ENCODE data around the gene KDM2B. TPM values are rescaled to one million over a fixed set of nuclear protein-coding genes. Genes with fewer than 3 reads are reported as not detected.

Gene KDM2B
- polyA plus RNA-seq, 3 donors = 9.7 to 68.1 (median 9.7) TPM

DNA sequence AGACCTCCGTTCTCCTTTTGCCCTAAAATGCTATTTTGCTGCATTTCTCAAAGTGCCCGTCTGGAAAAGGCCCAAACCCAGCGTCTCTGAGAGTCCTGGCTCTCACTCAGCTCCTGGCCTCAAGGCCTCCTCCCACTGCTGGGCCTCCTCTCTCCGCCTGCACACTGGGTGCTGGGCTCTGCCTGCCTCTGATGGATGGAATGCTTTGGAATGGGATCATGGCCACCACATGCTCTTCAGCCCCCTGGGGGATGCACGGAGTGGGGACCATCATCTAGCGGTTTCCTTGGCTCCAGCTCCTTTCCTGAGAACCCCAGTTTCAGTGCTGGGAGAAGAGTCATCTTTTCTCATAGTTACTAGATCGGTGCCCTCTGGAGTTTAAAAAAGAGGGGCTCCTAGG lies 65.2 kb downstream of the KDM2B start:
- no peaks in the 10 kb centered on the region for H3K9me3 ChIP-seq (replicated peaks in 1 of 2; ENCODE audit: control insufficient read depth in 1 of 2, insufficient read depth in 1 of 2, low read length in 2 of 2)
- no peaks in the 10 kb centered on the region for H3K79me2 ChIP-seq (ENCODE audit: insufficient read depth, low read length)
- H2AFZ ChIP-seq (ENCODE audit: insufficient read depth, low read depth, low read length, poor library complexity, severe bottlenecking) = no peak overlapping the region
- Mint-ChIP-seq H3K9me3 (peaks cover 0 to 1% (median 0%) of the 10 kb centered on the region in 7 donors), H3K4me1 (peaks cover 9% of the 10 kb centered on the region), H3K27me3 (ENCODE audit: low read depth in 3 of 3) (peaks cover 0 to 5% (median 0%) of the 10 kb centered on the region in 3 donors), H3K36me3 (peaks cover 39 to 66% of the 10 kb centered on the region in 2 donors), H3K4me3 (no peak overlapping the region), H3K27ac (peak overlapping the region in 3 of 7 donors; percentile 55 to 74 (median 57))
- no peak for DNase-seq
- H3K9ac ChIP-seq (ENCODE audit: insufficient read depth, low read length, poor library complexity, severe bottlenecking) = no peak overlapping the region
- no peak overlapping the region for H3K4me2 ChIP-seq (replicated peaks; ENCODE audit: extremely low read depth, low read length, poor library complexity, severe bottlenecking)
- H3K36me3 ChIP-seq (replicated peaks in 1 of 2; ENCODE audit: control insufficient read depth in 1 of 2, insufficient read depth in 2 of 2, low read length in 2 of 2) = peaks cover 34 to 73% of the 10 kb centered on the region in 2 donors
- no peaks in the 10 kb centered on the region for H3K27me3 ChIP-seq (ENCODE audit: control insufficient read depth in 2 of 2, insufficient read depth in 2 of 2, low read length in 2 of 2)
- H3K4me3 ChIP-seq (replicated peaks in 1 of 3; ENCODE audit: low read depth in 2 of 3, low read length in 3 of 3) = no peak overlapping the region
- WGBS (ENCODE audit: insufficient coverage) = 98% methylated on average over 6 of the region's 7 CpGs
- TF ChIP-seq CTCF (IDR thresholded peaks at IDR 0.05) = no peak
- intact Hi-C loops (cut with micrococcal nuclease) = no loop called here
- H3K4me1 ChIP-seq (ENCODE audit: control insufficient read depth in 1 of 2, insufficient read depth in 2 of 2, low read length in 2 of 2) = peaks cover 0 to 5% of the 10 kb centered on the region in 2 donors
- no peaks in the 10 kb centered on the region for H4K20me1 ChIP-seq (ENCODE audit: insufficient read depth, low read length)
- no peak overlapping the region for H3K27ac ChIP-seq (ENCODE audit: low read depth in 1 of 2, low read length in 2 of 2)

- no peaks in the 10 kb centered on the region for H3K79me2 ChIP-seq (ENCODE audit: insufficient read depth, low read length)
- H3K9ac ChIP-seq (ENCODE audit: insufficient read depth, low read length, poor library complexity, severe bottlenecking) = no peak overlapping the region
- H3K9me3 Mint-ChIP-seq = no peaks in the 10 kb centered on the region
- H3K4me1 ChIP-seq (ENCODE audit: control insufficient read depth in 1 of 2, insufficient read depth in 2 of 2, low read length in 2 of 2) = no peaks in the 10 kb centered on the region
- no peak overlapping the region for H3K4me2 ChIP-seq (replicated peaks; ENCODE audit: extremely low read depth, low read length, poor library complexity, severe bottlenecking)
- no peak for DNase-seq
- TF ChIP-seq CTCF (IDR thresholded peaks at IDR 0.05) = no peak
- peak overlapping the region; percentile 66 to 88 (median 82) for H3K27ac Mint-ChIP-seq
- peak overlapping the region; percentile 29 for H2AFZ ChIP-seq (ENCODE audit: insufficient read depth, low read depth, low read length, poor library complexity, severe bottlenecking)
- no peak overlapping the region for H3K4me3 ChIP-seq (replicated peaks in 1 of 3; ENCODE audit: low read depth in 2 of 3, low read length in 3 of 3)
- no peaks in the 10 kb centered on the region for H3K9me3 ChIP-seq (replicated peaks in 1 of 2; ENCODE audit: control insufficient read depth in 1 of 2, insufficient read depth in 1 of 2, low read length in 2 of 2)
- H3K4me1 Mint-ChIP-seq = peaks cover 5% of the 10 kb centered on the region
- H3K4me3 Mint-ChIP-seq = no peak overlapping the region
- peak overlapping the region; percentile 1 to 53 for H3K27ac ChIP-seq (ENCODE audit: low read depth in 1 of 2, low read length in 2 of 2)
- no peaks in the 10 kb centered on the region for H3K27me3 ChIP-seq (ENCODE audit: control insufficient read depth in 2 of 2, insufficient read depth in 2 of 2, low read length in 2 of 2)
- peaks cover 0 to 5% (median 0%) of the 10 kb centered on the region in 3 donors for H3K27me3 Mint-ChIP-seq (ENCODE audit: low read depth in 3 of 3)
- H3K36me3 Mint-ChIP-seq = peaks cover 43 to 68% of the 10 kb centered on the region in 2 donors
- no peaks in the 10 kb centered on the region for H4K20me1 ChIP-seq (ENCODE audit: insufficient read depth, low read length)
- intact Hi-C loops (cut with micrococcal nuclease) = no loop called here
- H3K36me3 ChIP-seq (replicated peaks in 1 of 2; ENCODE audit: control insufficient read depth in 1 of 2, insufficient read depth in 2 of 2, low read length in 2 of 2) = peaks cover 38 to 70% of the 10 kb centered on the region in 2 donors
- WGBS (ENCODE audit: insufficient coverage) = 64% methylated on average over 14 of the region's 16 CpGs
Measured at GRCh38 chr12:121514184-121514742, 66.6 kb downstream of the KDM2B start.

Measured in CD14-positive monocyte (primary cell).